Measurements from ENCODE around the gene PLEKHH2.

The PLEKHH2 gene

DNA sequence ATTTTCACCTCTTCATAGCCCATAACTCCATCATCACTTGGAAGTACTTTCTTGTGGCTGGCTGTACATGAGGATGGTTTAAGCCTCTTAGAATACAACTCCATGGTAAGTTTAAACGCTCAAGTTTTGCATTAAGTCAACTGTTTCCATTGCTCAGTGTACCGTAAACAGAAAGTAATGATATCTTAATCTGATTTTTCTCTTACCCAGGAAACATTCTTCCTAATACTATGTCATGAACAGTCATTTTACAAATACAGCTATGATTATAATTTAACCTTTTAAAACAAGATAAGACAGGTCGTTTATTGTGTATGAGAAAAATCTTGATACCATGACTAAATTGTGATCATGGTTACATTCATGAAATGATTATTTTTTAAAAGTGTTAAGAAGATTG is 125.2 kb downstream of the PLEKHH2 start:
- DNase-seq (ENCODE audit: low read depth in 2 of 2), result no peak

DNA sequence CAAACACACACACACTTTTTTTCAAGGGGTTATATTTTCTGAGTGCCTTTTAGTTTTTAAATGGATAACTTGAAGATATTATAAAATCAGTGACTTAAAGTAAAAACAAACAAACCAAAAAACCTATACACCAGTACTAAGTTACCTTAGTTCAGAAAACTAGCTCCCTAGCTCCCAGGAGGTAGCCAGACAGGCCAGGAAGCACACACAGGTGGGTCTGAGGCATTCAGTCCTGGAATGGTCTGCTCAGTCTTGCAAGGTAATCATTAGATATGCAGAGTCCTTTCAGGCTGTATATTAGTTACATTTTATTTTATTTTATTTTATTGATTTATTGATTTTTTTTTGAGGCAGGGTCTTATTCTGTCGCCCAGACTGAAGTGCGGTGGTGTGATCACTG is 126.0 kb downstream of the PLEKHH2 start:
- no peak for DNase-seq (ENCODE audit: low read depth in 2 of 2)

DNA sequence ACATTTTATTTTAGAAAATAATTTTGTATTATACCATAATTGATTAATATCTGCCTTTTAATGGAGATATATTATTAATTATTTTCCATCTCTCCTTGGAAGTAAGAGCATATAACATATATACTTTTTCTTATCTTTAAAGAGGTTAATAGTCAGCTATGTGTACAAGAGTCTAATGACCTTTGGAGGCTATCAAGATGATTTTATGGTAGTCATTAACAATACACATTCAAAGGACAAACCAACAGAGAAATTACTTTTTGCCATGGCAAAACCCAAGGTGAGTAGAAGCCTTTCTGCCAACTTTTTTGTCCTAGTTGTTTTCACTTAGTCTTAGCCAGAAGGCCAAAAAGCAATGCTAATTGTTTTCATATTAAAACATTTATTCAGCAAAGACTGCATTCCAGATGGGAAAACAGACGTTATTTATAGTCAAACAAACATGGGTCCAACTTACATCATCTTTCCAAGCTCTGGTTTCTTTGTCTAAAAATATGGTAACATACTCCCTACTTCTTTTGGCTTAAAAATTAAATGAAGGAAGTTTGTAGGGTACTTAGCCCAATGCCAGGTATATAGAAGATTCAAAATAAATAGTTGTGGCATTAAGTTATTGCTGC is 127.1 kb downstream of the PLEKHH2 start:
- no peak for DNase-seq (ENCODE audit: low read depth in 2 of 2)

DNA sequence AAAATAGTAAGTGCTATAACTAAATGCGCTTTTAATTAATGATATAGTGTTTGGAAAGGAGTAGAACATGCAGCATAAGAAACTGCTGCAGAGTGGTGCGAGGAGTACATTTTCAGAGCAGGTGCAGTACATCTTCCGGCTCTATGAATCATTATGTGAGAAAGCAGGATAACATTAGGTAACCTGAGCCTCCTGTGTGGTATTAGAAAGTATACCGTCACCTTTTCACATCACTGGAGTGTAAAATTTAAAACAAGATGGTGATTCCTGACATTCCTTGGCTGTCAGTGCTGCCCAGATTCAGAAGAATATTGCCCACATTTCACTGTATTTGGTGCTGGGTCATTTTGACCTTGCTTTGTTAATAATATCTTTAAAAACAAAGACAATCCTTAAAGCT is 128.9 kb downstream of the PLEKHH2 start:
- DNase-seq (ENCODE audit: low read depth in 2 of 2), result no peak

DNA sequence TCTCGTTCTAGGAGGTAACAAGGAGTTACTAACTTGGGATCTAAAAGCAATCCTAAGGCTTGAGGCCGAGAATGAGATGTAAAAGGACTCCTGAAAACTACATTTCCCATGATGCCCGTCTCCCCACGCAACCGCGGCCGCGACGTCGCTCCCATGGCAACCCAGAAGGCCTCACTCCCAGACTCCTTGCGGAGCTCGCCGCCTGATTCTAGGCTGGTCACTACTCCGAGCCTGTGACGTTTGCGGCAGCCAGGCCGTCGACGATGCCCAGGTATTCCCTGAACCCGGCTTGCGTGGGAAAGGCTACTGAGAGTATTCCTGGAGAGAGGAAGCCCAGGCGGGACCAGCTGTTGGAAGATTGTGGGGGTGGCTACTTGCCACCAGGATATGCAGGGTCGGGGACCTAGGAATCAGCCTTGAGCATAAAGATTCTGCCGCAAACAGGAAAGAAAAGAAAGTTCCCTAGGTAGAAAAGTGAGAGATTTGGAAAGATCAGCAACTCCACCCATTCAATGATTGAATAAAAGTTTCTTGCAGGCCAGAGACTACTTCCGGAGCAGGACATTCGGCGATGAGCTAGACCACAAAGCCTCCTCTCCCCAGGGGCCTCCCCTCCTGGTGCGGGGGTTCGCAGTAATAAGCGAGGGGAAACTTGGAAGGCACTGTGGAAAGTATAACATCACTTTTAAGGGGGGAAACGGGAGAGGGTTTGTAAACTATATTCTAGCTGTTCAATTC is 137.0 kb downstream of the PLEKHH2 start, which contains the start of gene DYNC2LI1:
Gene DYNC2LI1 (plus strand): TSS at position 164 of the 738 bp plus-strand sequence. CDS start 100 bp downstream, at position 264.
- DNase-seq (ENCODE audit: low read depth in 2 of 2), result peak; percentile 78 to 84

DNA sequence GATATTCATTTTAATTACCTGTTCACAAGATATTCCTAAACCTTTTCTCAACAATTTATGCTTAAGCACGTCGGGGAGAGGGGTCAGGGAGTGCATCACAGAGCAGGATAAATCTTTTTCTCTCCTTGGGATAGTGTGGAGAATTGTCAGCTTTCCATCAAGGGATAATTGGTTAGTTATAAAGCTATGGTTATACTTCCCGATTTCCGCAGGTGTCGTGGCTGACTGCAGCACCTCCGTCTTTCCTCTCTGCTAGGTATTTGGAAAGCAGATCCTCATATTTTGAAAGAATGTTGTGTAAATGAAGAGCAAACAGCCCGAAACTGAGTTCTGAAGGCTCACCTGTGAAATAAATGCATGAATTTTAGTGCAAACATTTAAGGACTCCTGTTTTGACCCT is 137.6 kb downstream of the PLEKHH2 start:
- DNase-seq (ENCODE audit: low read depth in 2 of 2), result no peak

DNA sequence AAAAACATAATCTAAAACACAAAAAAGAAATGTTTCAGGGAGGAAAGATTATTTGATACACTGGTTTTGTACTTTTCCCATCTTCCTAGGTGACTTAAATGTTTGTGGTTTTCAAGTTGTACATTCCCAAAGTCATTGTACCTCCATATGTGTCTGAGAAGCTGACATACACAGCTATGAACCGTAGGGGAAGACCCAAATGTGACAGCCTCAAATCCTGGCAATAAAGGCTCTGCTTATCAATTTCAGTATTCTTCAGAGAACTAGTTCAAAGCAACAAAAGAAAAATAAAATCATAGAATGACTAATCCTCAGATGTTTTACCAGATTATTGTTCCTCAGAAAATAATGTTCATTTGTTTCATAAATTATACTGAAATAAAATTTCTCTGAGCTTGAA is 139.3 kb downstream of the PLEKHH2 start:
- DNase-seq (ENCODE audit: low read depth in 2 of 2), result no peak

DNA sequence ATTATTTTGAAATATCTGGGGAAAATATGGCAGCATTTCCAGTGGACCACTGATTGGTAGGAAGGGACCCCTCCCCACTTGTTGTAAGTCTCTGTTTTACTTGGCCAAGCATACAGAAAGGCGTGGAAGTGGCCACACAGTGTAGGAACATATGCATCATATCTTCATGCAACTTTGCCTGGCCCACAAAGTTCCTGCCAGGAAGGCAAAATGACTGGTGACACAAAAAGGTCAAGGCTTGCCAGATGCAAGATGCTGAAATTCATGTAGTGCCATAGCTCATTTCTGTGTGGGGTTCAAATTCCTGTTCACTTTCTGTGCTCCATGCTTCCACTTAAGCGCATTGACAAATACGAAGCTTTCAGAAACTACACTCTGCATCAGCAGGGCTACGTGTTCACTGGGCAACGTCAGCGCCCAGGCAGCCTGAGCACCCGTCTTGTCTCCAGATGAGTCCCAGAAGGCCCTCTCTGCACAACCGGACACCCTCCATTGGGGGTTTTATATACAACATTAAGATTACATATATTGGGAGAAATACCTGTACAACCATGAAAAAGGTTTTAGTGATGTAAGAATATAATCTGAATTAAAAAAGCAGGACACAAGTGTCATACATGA is 140.4 kb downstream of the PLEKHH2 start:
- DNase-seq (ENCODE audit: low read depth in 2 of 2), result no peak

DNA sequence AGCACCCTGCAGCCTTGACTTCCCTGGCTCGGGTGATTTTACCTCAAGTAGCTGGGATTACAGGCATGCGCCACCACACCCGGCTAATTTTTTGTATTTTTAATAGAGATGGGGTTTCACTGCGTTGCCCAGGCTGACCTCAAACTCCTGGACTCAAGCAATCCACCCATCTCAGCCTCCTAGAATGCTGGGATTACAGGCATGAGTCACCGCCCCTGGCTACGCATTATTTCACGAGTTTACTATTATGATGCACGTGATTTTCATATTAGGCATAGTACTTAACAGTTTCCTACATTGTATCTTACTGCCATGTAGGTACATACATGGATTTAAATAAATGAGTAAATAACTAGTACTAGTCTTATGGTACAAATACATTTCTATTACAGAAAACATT is 141.2 kb downstream of the PLEKHH2 start:
- DNase-seq (ENCODE audit: low read depth in 2 of 2), result no peak

DNA sequence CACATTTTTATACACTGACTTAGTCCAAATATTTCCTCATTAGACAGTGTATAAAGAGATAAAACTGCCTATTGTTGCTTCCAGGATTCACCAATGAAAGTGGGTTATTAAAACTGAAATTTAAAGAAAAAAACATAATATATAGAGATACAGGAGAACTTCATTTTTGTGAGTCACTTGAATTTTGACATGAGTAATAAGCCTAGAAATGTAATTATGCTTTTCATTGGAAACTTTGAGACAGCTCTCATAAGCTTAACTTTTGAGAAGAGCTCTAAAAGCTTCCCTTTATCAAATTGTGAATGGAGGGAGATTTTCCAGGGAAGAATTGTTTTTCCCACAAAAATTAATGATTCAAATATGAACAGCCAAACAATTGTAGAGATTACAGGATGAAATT is 150.8 kb downstream of the PLEKHH2 start:
- DNase-seq (ENCODE audit: low read depth in 2 of 2), result no peak

DNA sequence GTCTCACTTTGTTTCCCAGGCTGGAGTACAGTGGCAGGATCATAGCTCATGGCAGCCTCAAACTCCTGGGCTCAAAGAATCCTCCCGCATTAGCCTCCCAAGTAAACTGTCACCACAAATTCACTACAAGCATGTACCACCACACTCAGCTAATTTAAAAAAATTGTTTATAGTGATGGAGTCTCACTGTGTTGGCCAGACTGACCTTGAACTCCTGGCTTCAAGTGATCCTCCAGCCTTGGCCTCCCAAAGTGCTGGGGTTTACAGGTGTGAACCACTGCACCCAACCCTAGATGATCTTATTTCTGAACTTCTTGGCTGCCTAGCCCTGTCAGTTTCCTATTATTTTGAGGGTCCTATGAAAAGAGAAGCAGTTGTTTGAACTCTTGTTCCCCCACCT is 151.6 kb downstream of the PLEKHH2 start:
- no peak for DNase-seq (ENCODE audit: low read depth in 2 of 2)

DNA sequence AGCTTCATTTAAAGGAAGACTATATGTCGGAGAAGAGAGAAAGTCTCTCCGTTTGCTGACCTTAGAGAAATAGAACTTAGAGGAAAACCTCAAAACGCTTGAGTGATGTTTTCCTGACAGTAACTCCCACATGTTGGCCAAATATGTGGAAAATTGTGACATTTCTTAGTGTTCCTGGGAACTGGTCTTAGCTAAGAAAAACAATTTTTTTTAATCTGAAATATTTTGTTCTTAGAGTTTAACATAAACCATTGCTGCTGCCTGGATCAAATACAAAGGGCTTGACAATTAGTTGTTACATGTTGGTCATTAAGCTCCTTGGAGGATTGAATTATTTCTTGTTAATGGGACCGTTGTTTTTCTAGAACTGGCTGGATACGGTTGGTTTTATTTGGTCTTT is 153.1 kb downstream of the PLEKHH2 start:
- no peak for DNase-seq (ENCODE audit: low read depth in 2 of 2)

DNA sequence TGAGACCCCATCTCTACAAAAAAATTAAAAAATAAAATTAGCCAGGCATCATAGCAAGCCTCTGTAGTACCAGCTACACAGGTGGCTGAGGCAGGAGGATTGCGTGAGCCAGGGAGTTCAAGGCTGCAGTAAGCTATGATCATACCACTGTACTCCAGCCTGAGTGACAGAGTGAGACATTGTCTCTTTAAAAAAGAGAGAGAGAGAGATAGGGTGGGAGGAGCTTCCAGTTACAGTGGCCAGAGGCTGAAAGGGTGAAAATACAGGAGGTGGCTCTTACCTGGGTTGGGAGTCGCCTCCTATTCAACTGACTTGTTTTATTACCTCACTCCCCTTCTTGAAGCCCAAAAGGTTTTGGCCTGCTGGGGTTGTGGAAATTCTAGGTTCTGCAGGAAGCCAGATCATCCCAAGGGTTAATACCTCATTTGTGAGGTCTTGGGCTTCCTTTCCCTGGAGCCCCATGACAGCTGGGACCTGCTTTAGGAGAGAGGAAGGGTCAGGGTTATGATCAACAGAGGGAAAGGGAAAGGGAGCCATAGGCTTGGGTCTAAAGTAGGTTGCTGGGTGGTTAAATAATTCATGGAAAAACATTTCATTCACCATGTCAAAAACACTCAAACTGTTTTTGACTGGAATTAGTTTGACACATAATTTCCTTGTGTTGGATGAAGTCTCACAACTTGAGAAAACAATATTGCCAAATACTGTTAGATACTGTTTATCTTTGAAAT is 154.1 kb downstream of the PLEKHH2 start:
- no peak for DNase-seq (ENCODE audit: low read depth in 2 of 2)

DNA sequence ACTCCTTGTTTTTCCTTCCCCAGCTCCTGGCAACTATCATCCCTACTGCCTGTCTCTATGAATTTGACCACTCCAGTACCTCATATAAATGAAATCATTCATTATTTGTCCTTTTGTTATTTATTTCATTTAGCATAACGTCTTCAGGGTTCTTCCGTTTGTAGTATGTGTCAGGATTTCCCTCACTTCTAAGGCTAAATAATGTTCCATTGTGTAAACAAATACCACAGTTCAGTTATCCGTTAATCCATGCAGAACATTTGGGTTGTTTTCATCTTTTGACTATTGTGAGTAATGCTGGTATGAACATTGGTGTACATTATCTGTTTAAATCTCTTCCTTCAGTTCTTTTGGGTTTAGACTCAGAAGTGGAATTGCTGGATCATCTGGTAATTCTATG is 155.6 kb downstream of the PLEKHH2 start:
- no peak for DNase-seq (ENCODE audit: low read depth in 2 of 2)

DNA sequence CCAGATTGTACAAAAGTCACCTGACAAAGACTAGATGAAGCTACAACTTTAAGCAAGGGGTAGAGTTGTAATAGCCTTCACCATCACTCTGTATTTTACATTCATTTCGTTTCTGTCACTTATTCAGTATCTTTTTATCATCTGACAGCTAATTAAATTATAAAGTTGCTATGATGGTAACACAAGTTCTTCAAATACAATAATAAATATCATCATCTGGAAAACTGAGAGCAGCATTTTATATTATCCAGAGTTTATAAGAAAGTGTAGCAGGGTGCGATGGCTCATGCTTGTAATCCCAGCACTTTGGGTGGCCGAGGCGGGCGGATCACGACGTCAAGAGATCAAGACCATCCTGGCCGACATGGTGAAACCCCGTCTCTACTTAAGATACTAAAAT is 157.9 kb downstream of the PLEKHH2 start:
- no peak for DNase-seq (ENCODE audit: low read depth in 2 of 2)

DNA sequence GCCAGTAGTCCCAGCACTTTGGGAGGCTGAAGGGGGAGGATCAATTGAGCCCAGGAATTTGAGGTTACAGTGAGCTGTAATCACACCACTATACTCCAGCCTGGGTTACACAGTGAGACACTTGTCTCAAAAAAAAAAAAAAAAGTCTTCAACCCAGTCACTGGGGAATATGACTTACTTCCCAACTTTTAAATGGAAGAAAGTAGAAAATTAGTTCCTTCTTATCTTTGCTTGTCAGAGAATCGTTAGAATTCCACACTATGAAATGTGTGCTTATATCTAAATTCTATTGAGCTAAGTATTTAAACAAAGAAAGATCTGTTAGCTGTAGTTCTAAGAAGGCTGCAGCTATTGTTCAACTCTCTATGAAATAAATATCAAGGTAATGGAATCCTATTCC is 159.1 kb downstream of the PLEKHH2 start:
- DNase-seq (ENCODE audit: low read depth in 2 of 2), result no peak

DNA sequence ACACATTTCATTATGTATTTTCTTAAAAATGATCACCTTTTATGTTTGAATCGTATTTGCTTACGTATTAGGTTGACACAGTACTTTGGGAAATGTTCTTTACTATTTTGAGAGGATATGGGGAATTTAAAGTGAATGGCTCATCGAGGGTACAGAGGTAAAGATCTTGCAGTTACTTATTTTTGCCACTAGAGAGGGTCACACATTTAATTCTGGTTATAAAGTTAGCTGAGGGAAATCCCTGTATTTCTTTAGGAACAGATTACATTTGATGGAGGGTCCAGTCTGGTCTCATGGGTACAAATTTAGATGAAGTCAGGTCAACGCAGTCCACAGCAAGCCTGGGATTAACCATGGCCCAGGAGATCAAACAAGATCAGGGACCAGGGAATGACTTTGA is 161.2 kb downstream of the PLEKHH2 start:
- no peak for DNase-seq (ENCODE audit: low read depth in 2 of 2)

DNA sequence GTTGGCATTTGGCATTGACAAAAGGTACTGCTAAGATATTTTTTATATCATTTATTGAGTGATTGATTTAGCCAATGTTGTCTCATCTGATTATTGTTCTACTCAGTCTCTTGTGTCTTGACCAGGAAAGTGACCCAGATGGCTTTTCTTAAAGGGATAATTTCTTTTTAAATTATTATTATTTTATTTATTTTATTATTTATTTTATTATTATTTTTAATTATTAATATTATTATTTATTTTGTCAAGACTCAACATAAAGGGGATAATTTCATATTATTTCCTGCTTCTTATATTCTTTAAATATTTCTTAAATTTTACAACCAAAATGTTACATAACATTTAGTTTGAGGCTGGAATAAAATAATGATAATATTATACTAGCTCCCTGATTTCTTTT is 163.8 kb downstream of the PLEKHH2 start:
- DNase-seq (ENCODE audit: low read depth in 2 of 2), result no peak

DNA sequence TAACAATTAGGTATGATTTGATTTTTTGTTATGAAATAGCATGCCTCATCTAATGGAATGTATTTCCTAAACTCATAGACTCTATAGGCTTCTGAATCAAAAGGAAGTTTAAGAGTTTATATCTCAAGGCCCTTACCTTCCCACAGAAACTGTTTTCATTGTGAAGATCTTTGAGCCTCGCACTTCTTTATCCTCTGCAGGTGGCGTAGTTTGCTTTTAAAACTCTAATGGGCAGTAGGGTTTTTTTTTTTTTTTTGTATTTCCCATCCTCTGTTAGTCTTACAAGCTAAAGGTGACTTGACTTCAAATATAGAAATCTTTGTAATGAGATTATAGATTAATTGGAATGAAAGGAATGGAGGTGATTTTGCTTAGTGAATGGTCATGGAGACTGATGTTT is 165.1 kb downstream of the PLEKHH2 start:
- DNase-seq (ENCODE audit: low read depth in 2 of 2), result no peak

DNA sequence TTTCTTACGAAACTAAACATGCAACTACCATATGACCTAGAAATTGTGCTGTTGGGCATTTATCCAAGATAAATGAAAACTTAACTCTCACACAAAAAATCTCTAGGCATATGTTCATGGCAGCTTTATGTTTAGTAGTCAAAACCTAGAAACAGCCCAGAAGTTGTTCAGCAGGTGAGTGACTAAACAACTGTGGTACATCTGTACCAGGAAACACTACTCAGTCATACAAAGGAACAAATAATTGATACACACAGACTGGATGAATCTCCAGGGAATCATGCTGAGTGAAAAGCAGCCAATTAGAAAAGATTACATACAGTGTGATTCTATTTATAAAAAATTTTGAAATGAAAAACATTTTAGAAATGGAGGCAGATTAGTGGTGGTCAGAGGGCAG is 166.1 kb downstream of the PLEKHH2 start:
- no peak for DNase-seq (ENCODE audit: low read depth in 2 of 2)

DNA sequence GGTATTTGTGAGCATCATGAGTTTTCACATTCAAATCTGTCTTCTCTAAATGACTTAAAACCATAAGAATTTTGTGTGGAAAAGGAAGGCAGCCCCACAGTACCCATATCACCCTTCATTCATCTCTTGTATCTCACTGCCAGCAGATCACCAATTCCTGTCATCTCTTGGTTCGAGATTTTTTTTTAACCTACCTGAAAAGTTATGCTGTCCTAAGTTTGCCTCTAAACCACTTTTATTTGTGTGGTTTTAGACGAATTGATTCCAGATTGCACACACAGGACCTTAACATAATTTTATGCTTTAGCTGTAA is 169.6 kb downstream of the PLEKHH2 start:
- DNase-seq (ENCODE audit: low read depth in 2 of 2), result no peak

DNA sequence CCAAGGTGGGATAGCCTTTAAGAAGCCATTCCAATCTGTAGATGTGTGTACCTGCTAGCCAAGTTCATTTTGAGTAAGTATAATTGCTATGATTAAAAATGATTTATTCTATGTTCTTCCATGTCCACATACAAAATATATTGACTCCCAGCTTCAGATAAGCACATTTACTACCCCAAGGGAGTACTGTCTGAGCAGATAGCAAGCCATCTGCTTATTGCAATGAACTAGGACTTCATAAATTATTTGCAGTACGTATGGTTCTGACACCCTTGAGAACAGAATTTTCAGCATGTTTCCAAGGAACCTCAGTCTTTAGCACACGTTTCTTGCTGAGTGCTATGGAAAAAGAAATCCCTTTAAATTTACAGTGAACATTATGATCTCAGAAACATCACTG is 173.4 kb downstream of the PLEKHH2 start:
- no peak for DNase-seq (ENCODE audit: low read depth in 2 of 2)

DNA sequence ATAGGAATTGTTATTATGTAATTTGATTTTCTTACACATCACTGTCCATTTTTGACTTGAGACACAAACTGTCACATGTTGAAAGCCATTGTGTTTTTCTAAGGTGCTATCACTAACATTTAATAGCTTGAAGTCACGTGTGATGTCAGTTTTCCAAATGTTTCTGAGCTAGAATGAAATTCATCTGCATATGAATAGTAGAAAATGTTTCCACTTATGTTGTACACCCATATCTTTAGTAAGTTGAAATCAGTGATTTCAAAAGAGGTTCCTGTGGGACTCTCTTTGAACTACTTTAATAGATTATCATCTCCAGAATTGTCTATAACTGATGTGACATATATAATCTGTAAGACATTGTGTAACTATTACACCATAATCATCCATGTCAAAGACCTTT is 173.8 kb downstream of the PLEKHH2 start:
- no peak for DNase-seq (ENCODE audit: low read depth in 2 of 2)

Data from stimulated activated CD8-positive, alpha-beta memory T cell treated with anti-CD3 and anti-CD28 coated beads, Interleukin-2, amount 100 ng/mL, for 48 hours (primary cell).